ENCODE data around the gene ZNF675. TPM values are rescaled to one million over a fixed set of nuclear protein-coding genes. Genes with fewer than 3 reads are reported as not detected.
"Not testable (repeated sequence)": the region's sequence is repeated elsewhere in the genome, so short reads cannot be mapped to it uniquely, and the experiment has no call there.

The ZNF675 gene
- total and polyA plus RNA-seq, 2 of the 13 experiments (the other 11 are each of a cell fraction or from before 2014, with no cell fraction given) = 3.1 to 12.8 TPM

DNA sequence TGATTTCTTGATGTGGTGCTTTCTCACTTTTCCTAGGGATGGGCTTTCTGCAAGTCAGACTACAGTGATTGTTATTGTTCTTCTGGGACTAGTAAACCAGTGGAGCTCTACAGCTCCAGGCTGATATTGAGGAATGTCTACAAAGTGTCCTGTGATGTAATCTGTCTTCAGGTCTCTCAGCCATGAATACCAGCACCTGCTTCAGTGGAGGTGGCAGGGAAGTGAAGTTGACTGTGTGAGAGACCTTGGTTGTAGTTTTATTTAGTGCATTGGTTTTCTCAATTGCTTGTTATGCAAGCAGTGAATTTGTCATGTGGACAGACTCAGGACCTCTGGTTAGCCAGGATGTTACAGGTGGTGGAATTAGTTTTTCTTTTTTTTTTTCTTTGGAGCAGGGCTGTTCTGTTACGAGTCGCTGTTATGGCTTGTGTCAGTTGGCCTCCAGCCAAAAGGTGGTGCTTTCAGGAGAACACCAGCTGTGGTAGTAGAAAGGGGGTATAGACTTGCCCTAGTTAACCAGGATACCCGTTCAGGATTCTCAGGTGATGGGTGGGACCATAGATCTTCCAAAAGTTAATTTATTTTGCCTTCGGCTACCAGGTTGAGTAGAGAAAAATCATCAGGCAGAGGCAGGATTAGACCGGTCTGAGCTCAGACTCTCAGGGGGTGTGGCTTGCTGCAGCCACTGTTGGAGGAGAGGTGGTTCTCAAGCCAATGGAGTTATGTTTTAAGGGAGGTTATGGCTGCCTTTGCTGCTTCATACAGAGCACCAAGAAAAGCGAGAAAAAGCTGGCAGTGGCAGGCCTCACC lies 11.9 kb upstream of the ZNF675 start:
- Histone ChIP-seq H3K4me2 (ENCODE audit: low read depth, low read length) (peak overlapping the region; percentile 54), H4K20me1 (ENCODE audit: insufficient read depth, low read length) (no peaks in the 10 kb centered on the region), H3K9ac (ENCODE audit: insufficient read depth, low read depth, low read length) (no peak overlapping the region), H3K4me3 (replicated peaks in 1 of 3; ENCODE audit: insufficient read depth in 1 of 3, low read depth in 2 of 3, low read length in 3 of 3) (peak overlapping the region in 2 of 3 experiments; percentile 23 to 24; a peak in 4 of 6 replicates), H2AFZ (ENCODE audit: low read length) (no peak overlapping the region), H3K4me1 (ENCODE audit: insufficient read depth, low read length) (peaks cover 4% of the 10 kb centered on the region; the same call in 1 of the 2 replicates), H3K27me3 (ENCODE audit: control insufficient read depth in 1 of 2, insufficient read depth in 2 of 2, low read length in 2 of 2) (no peaks in the 10 kb centered on the region), H3K36me3 (replicated peaks in 1 of 2; ENCODE audit: control insufficient read depth in 1 of 2, insufficient read depth in 2 of 2, low read length in 2 of 2) (no peaks in the 10 kb centered on the region), H3K79me2 (ENCODE audit: insufficient read depth, low read length) (no peaks in the 10 kb centered on the region), H3K9me3 (ENCODE audit: low read length) (peaks cover 10% of the 10 kb centered on the region; the same call in 1 of the 2 replicates), H3K27ac (ENCODE audit: extremely low read length, insufficient read depth, low read length) (no peak overlapping the region)
- CTCF ChIA-PET (ENCODE audit: low intra/inter-chr PET ratio, low total read pairs) = no interaction called here
- in situ Hi-C loops (cut with HindIII; ENCODE audit: extremely low pct_ligation_motif_present, low pct_unique_long_range_greater_than_20kb) = no loop called here
- DNase-seq (ENCODE audit: low spot score) = no peak
- ATAC-seq = peak; percentile 87
- intact Hi-C loops (cut with micrococcal nuclease; ENCODE audit: unreplicated experiment) = no loop called here
- BruUV-seq (replicated peaks) = no TSS peak
- TF ChIP-seq KLF12 (CRISPR knock-in tag; IDR thresholded peaks at IDR 0.05; ENCODE audit: borderline replicate concordance) = no peak
- TF ChIP-seq MEIS2 (CRISPR knock-in tag; IDR thresholded peaks at IDR 0.05) = no peak
- TF ChIP-seq IRF2 (CRISPR knock-in tag; IDR thresholded peaks at IDR 0.05) = no peak
- TF ChIP-seq, protein P1, sequence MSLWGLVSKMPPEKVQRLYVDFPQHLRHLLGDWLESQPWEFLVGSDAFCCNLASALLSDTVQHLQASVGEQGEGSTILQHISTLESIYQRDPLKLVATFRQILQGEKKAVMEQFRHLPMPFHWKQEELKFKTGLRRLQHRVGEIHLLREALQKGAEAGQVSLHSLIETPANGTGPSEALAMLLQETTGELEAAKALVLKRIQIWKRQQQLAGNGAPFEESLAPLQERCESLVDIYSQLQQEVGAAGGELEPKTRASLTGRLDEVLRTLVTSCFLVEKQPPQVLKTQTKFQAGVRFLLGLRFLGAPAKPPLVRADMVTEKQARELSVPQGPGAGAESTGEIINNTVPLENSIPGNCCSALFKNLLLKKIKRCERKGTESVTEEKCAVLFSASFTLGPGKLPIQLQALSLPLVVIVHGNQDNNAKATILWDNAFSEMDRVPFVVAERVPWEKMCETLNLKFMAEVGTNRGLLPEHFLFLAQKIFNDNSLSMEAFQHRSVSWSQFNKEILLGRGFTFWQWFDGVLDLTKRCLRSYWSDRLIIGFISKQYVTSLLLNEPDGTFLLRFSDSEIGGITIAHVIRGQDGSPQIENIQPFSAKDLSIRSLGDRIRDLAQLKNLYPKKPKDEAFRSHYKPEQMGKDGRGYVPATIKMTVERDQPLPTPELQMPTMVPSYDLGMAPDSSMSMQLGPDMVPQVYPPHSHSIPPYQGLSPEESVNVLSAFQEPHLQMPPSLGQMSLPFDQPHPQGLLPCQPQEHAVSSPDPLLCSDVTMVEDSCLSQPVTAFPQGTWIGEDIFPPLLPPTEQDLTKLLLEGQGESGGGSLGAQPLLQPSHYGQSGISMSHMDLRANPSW (CRISPR knock-in tag; IDR thresholded peaks at IDR 0.05; ENCODE audit: borderline replicate concordance) = no peak
- TF ChIP-seq ZFAT (CRISPR knock-in tag; conservative IDR thresholded peaks at IDR 0.05) = no peak
- TF ChIP-seq HOXA7 (CRISPR knock-in tag; IDR thresholded peaks at IDR 0.05) = no peak
- POLR2A ChIA-PET = interaction anchor here (2.2 kb wide), 1 partner anchor 12 kb away, joined by 12 read pairs; the partner anchor contains the start of gene ZNF675
- WGBS (ENCODE audit: low lambda C conversion rate) = 16% methylated on average over 6 of the region's 6 CpGs
- no peak for FAIRE-seq

DNA sequence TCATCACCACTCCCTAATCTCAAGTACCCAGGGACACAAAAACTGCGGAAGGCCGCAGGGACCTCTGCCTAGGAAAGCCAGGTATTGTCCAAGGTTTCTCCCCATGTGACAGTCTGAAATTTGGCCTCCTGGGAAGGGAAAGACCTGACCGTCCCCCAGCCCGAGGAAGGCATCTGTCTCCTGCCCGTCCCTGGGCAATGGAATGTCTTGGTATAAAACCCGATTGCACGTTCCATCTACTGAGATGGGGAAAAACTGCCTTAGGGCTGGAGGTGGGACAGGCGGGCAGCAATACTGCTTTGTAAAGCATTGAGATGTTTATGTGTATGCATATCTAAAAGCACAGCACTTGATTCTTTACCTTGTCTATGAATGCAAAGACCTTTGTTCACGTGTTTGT lies 5.9 kb upstream of the ZNF675 start:
- H3K27me3 ChIP-seq (ENCODE audit: control insufficient read depth in 1 of 2, insufficient read depth in 2 of 2, low read length in 2 of 2); H4K20me1 ChIP-seq (ENCODE audit: insufficient read depth, low read length); H3K4me2 ChIP-seq (ENCODE audit: low read depth, low read length); intact Hi-C loops (cut with micrococcal nuclease; ENCODE audit: unreplicated experiment); DNase-seq (ENCODE audit: low spot score); H3K9me3 ChIP-seq (ENCODE audit: low read length); FAIRE-seq; CTCF ChIA-PET (ENCODE audit: low intra/inter-chr PET ratio, low total read pairs); ATAC-seq; POLR2A ChIA-PET; BruUV-seq (replicated peaks); H3K4me3 ChIP-seq (replicated peaks in 1 of 3; ENCODE audit: insufficient read depth in 1 of 3, low read depth in 2 of 3, low read length in 3 of 3); H3K27ac ChIP-seq (ENCODE audit: extremely low read length, insufficient read depth, low read length); in situ Hi-C loops (cut with HindIII; ENCODE audit: extremely low pct_ligation_motif_present, low pct_unique_long_range_greater_than_20kb); H3K79me2 ChIP-seq (ENCODE audit: insufficient read depth, low read length); H3K9ac ChIP-seq (ENCODE audit: insufficient read depth, low read depth, low read length); H2AFZ ChIP-seq (ENCODE audit: low read length); H3K36me3 ChIP-seq (replicated peaks in 1 of 2; ENCODE audit: control insufficient read depth in 1 of 2, insufficient read depth in 2 of 2, low read length in 2 of 2): not testable (repeated sequence)
- H3K4me1 ChIP-seq (ENCODE audit: insufficient read depth, low read length) = peaks cover 13% of the 10 kb centered on the region; the same call in 1 of the 2 replicates
- WGBS (ENCODE audit: low lambda C conversion rate) = 0% methylated on average over 3 of the region's 9 CpGs

Measured in HepG2 (cell line).